ENCODE results near the gene ADAM15. TPM values are rescaled to one million over a fixed set of nuclear protein-coding genes. Genes with fewer than 3 reads are reported as not detected.

Gene ADAM15
- polyA plus RNA-seq, 3 donors, result 44.5 to 202 (median 74.3) TPM

DNA sequence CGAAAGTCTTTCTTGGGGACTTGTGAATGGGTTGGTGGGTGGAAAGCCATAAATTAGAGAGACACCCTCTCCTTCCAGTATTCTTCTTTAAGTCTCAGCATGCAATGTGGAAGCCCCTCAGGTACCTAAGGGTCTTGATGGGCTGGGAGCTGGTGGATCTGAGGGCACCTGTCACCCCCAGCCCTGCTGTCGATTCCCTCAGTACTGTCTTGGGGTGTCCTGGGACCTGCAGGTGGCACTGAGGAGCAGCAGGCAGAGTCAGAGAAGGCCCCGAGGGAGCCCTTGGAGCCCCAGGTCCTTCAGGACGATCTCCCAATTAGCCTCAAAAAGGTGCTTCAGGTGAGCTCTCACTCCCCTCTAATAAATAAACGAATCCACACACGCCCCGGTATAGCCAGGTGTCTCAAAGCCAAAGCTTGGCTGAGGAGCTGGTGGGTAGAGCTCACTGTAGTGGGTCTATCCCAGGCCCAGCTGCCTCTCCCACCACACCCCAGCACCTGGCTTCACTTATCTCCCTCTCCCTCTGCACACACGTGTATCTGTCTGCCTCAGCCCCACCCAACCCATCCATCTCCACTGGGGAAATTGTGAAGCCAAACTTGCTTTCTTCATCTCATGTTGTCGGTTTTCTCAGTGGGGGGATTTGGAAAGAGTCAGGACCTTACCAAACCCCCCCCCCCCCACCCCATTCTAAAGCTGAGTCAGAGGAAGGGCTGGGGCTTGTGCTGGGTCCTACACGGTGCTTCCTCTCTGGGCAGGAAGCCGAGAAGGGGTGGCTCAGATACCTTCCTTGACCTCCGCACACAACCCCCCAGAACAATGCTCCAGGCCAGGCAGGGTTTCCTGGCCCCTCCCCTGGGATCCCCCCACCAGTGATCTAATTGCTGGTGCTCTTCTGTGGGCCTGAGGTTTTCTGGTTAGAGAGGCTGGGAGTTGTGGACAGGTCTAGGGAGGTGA, 1.6 kb downstream of the ADAM15 start:
- intact Hi-C loops (cut with micrococcal nuclease), result loop anchor here (5.0 kb wide), 3 partner anchors 35 to 50 kb away; partner anchors contain the start of gene ZBTB7B (in 1 of the 2)
- WGBS (ENCODE audit: insufficient coverage), result 20% methylated on average over 4 of the region's 12 CpGs
- H2AFZ ChIP-seq (ENCODE audit: insufficient read depth, low read depth, low read length, poor library complexity, severe bottlenecking), result no peak overlapping the region

More for the DNA sequence above, 1.6 kb downstream of the ADAM15 start:
- Histone ChIP-seq H3K9me3 (replicated peaks in 1 of 2; ENCODE audit: control insufficient read depth in 1 of 2, insufficient read depth in 1 of 2, low read length in 2 of 2) (no peaks in the 10 kb centered on the region), H3K9ac (ENCODE audit: insufficient read depth, low read length, poor library complexity, severe bottlenecking) (peak overlapping the region; percentile 75), H3K36me3 (replicated peaks in 1 of 2; ENCODE audit: control insufficient read depth in 1 of 2, insufficient read depth in 2 of 2, low read length in 2 of 2) (peaks cover 40 to 41% of the 10 kb centered on the region in 2 donors), H3K79me2 (ENCODE audit: insufficient read depth, low read length) (peaks cover 25% of the 10 kb centered on the region), H3K4me2 (replicated peaks; ENCODE audit: extremely low read depth, low read length, poor library complexity, severe bottlenecking) (peak overlapping the region; percentile 100), H4K20me1 (ENCODE audit: insufficient read depth, low read length) (peaks cover 60% of the 10 kb centered on the region), H3K27ac (ENCODE audit: low read depth in 1 of 2, low read length in 2 of 2) (peak overlapping the region; percentile 54 to 79), H3K4me3 (replicated peaks in 1 of 3; ENCODE audit: low read depth in 2 of 3, low read length in 3 of 3) (peak overlapping the region; percentile 60 to 96 (median 81)), H3K27me3 (ENCODE audit: control insufficient read depth in 2 of 2, insufficient read depth in 2 of 2, low read length in 2 of 2) (no peaks in the 10 kb centered on the region), H3K4me1 (ENCODE audit: control insufficient read depth in 1 of 2, insufficient read depth in 2 of 2, low read length in 2 of 2) (peaks cover 28 to 42% of the 10 kb centered on the region in 2 donors)
- peak overlapping the region; percentile 90 to 95 for H3K4me3 Mint-ChIP-seq
- TF ChIP-seq, protein P1, sequence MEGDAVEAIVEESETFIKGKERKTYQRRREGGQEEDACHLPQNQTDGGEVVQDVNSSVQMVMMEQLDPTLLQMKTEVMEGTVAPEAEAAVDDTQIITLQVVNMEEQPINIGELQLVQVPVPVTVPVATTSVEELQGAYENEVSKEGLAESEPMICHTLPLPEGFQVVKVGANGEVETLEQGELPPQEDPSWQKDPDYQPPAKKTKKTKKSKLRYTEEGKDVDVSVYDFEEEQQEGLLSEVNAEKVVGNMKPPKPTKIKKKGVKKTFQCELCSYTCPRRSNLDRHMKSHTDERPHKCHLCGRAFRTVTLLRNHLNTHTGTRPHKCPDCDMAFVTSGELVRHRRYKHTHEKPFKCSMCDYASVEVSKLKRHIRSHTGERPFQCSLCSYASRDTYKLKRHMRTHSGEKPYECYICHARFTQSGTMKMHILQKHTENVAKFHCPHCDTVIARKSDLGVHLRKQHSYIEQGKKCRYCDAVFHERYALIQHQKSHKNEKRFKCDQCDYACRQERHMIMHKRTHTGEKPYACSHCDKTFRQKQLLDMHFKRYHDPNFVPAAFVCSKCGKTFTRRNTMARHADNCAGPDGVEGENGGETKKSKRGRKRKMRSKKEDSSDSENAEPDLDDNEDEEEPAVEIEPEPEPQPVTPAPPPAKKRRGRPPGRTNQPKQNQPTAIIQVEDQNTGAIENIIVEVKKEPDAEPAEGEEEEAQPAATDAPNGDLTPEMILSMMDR (IDR thresholded peaks at IDR 0.05), result peak; percentile 16
- H3K27ac Mint-ChIP-seq, result peak overlapping the region; percentile 73 to 93 (median 89)
- H3K36me3 Mint-ChIP-seq, result peaks cover 36 to 39% of the 10 kb centered on the region in 2 donors
- H3K4me1 Mint-ChIP-seq, result peaks cover 26% of the 10 kb centered on the region
- DNase-seq, result peak in 2 of 3 donors; percentile 54 to 71
- H3K27me3 Mint-ChIP-seq (ENCODE audit: low read depth in 3 of 3), result peaks cover 0 to 2% (median 0%) of the 10 kb centered on the region in 3 donors
- H3K9me3 Mint-ChIP-seq, result no peaks in the 10 kb centered on the region

Data from CD14-positive monocyte (primary cell).